ENCODE measurements around the gene RASD1. TPM values are rescaled to one million over a fixed set of nuclear protein-coding genes. Genes with fewer than 3 reads are reported as not detected.

The RASD1 gene
- polyA plus RNA-seq, 1 experiment = 0.55 TPM

DNA sequence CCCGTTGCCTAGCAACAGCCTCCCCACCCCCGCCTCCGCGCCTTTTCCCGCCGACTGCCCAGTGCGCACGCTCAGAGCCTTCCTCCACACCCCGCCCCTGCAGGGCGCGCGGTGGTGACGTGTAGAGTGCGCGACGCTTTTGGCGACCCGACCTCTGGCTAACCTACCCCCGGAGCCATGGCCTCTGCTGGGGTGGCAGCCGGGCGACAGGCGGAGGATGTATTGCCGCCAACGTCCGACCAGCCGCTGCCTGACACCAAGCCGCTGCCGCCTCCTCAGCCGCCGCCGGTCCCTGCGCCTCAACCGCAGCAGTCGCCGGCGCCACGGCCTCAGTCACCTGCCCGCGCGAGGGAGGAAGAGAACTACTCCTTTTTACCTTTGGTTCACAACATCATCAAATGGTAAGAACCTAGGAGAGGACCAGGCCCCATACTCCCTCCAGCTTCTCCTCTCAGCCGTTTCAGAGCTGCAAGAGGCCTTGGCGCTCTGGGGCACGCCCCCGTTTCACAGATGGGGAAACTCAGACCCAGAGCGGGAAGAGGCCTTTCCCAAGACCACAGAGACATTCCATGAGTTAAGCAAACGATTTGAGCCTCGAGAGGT, 19.2 kb downstream of the RASD1 start, which contains the start of gene MED9:
Gene MED9, plus strand, starts transcription at position 136 of the 603 bp plus-strand sequence. Its CDS starts 42 bp downstream, at position 178.
- H3K9me3 ChIP-seq (ENCODE audit: control insufficient read depth, insufficient read depth, low read length) = no peaks in the 10 kb centered on the region
- H3K27me3 ChIP-seq (ENCODE audit: control insufficient read depth, insufficient read depth, low read length) = peaks cover 9% of the 10 kb centered on the region
- peak within 1 kb of the TSS; percentile 72 for H3K4me3 ChIP-seq (ENCODE audit: low read depth, low read length)
- H3K27ac ChIP-seq (ENCODE audit: low read depth, low read length) = peak within 1 kb of the TSS; percentile 52
- no peak for TF ChIP-seq CTCF (IDR thresholded peaks at IDR 0.05; ENCODE audit: low read depth, low read length)
- CTCF ChIA-PET = no interaction called here
- POLR2A ChIA-PET = no interaction called here
- DNase-seq (ENCODE audit: low read depth, low spot score) = peak; percentile 55

- H3K4me3 ChIP-seq (ENCODE audit: low read depth, low read length) = no peak overlapping the region
- no peak for DNase-seq (ENCODE audit: low read depth, low spot score)
- ChIA-PET CTCF (no interaction called here), POLR2A (no interaction called here)
- TF ChIP-seq CTCF (IDR thresholded peaks at IDR 0.05; ENCODE audit: low read depth, low read length) = no peak
- no peak overlapping the region for H3K27ac ChIP-seq (ENCODE audit: low read depth, low read length)
- H3K27me3 ChIP-seq (ENCODE audit: control insufficient read depth, insufficient read depth, low read length) = peaks cover 24% of the 10 kb centered on the region
- H3K9me3 ChIP-seq (ENCODE audit: control insufficient read depth, insufficient read depth, low read length) = no peaks in the 10 kb centered on the region; the same call in 1 of the 2 replicates
Measured at GRCh38 chr17:17474341-17474740, 21.9 kb downstream of the RASD1 start.

DNA sequence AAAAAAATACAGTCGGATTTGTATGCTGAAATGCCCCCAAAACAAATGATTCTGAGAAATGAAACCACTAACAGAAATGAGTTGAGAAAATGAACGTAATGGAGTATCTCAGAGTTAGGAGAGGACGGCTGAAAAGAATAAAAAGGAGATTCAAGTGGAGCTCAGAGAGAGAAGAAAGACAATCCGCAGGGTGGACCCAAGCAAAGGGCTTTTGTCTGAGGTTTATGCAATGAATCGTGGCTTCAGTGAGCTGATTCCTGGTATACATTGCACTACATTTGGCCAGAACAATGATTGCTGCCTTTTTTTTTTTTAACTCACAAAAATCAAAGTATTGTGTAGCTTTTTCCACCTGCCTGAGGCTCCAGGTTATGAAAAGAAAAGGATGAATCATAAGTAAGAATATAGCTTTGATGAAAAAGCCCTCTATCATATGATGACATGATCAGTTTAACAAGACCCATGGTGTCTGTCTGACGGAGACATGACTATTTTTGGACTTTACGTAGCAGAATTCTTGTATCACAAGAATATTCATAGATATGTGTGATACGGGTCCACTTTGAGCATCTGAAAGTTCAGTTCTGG, 23.8 kb downstream of the RASD1 start:
- no peak for TF ChIP-seq CTCF (IDR thresholded peaks at IDR 0.05; ENCODE audit: low read depth, low read length)
- Histone ChIP-seq H3K4me3 (ENCODE audit: low read depth, low read length) (no peak overlapping the region), H3K27me3 (ENCODE audit: control insufficient read depth, insufficient read depth, low read length) (peaks cover 24% of the 10 kb centered on the region), H3K9me3 (ENCODE audit: control insufficient read depth, insufficient read depth, low read length) (no peaks in the 10 kb centered on the region; the same call in 1 of the 2 replicates), H3K27ac (ENCODE audit: low read depth, low read length) (no peak overlapping the region)
- no peak for DNase-seq (ENCODE audit: low read depth, low spot score)
- ChIA-PET POLR2A (interaction anchor here (1.0 kb wide), 1 partner anchor 24 kb away, joined by 3 read pairs; the partner anchor contains the start of gene RASD1), CTCF (interaction anchor here (0.8 to 0.9 kb wide), 2 partner anchors 25 to 95 kb away, joined by 3 read pairs; no protein-coding TSS in a partner anchor)

GRCh38 chr17:17469996-17470395, 26.2 kb downstream of the RASD1 start:
- peaks cover 30% of the 10 kb centered on the region for H3K27me3 ChIP-seq (ENCODE audit: control insufficient read depth, insufficient read depth, low read length)
- H3K4me3 ChIP-seq (ENCODE audit: low read depth, low read length) = no peak overlapping the region
- no peak for TF ChIP-seq CTCF (IDR thresholded peaks at IDR 0.05; ENCODE audit: low read depth, low read length)
- POLR2A ChIA-PET = no interaction called here
- DNase-seq (ENCODE audit: low read depth, low spot score) = no peak
- CTCF ChIA-PET = no interaction called here
- no peak overlapping the region for H3K27ac ChIP-seq (ENCODE audit: low read depth, low read length)
- no peaks in the 10 kb centered on the region; the same call in 1 of the 2 replicates for H3K9me3 ChIP-seq (ENCODE audit: control insufficient read depth, insufficient read depth, low read length)

DNA sequence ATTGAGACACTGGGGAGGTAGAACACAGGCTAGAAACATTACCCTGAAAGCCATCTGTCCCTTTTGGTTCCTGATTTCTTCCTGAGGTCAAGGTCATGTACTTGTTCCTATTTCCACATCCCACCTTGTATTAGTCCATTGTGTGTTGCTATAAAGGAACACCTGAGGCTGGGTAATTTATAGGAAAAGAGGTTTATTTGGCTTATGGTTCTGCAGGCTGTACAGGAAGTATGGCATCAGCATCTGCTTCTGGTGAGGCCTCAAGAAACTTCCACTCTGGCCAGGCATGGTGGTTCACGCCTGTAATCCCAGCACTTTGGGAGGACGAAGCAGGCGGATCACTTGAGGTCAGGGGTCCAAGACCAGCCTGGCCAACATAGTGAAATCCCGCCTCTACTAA, 26.8 kb downstream of the RASD1 start:
- Histone ChIP-seq H3K27me3 (ENCODE audit: control insufficient read depth, insufficient read depth, low read length) (peaks cover 30% of the 10 kb centered on the region), H3K4me3 (ENCODE audit: low read depth, low read length) (no peak overlapping the region), H3K9me3 (ENCODE audit: control insufficient read depth, insufficient read depth, low read length) (no peaks in the 10 kb centered on the region; the same call in 1 of the 2 replicates), H3K27ac (ENCODE audit: low read depth, low read length) (no peak overlapping the region)
- POLR2A ChIA-PET = no interaction called here
- CTCF ChIA-PET = no interaction called here
- no peak for DNase-seq (ENCODE audit: low read depth, low spot score)
- no peak for TF ChIP-seq CTCF (IDR thresholded peaks at IDR 0.05; ENCODE audit: low read depth, low read length)
